Caco-2 (cell line): ENCODE results near the gene VIPR2. TPM values are rescaled to one million over a fixed set of nuclear protein-coding genes. Genes with fewer than 3 reads are reported as not detected.

Source experiments
- BruUV-seq: library from RNA; stranded (reverse); fragments of 400-500 nt; replicated peaks from 2 replicates; lab custom pipeline; 2021; lab: Mats Ljungman, UMichigan
- CTCF ChIA-PET: fragments of 300-600 bp; sonication (Branson Sonifier 250); formaldehyde crosslinking; loops from one replicate; lab custom pipeline; 2022; ENCODE audit warnings: antibody characterized with exemption; lab: Charles Lee
- POLR2A ChIA-PET: fragments of 300-600 bp; sonication (Branson Sonifier 250); formaldehyde crosslinking; loops from one replicate; lab custom pipeline; 2022; ENCODE audit warnings: antibody characterized with exemption; lab: Charles Lee
- DNase-seq, 2 experiments: peaks; one replicate each; pipeline versions ENCODE4 v3.0.0 to v3.0.0-alpha.2; 2020 to 2022
- H3K27me3 ChIP-seq: replicated peaks from 2 replicates; pipeline ENCODE4 v1.6.0; 2011; ENCODE audit warnings: low read length; ENCODE audit not compliant: control insufficient read depth, insufficient read depth
- H3K36me3 ChIP-seq: 2 replicates; pipeline ENCODE4 v1.5.1; 2011; ENCODE audit warnings: low read length; ENCODE audit not compliant: control insufficient read depth, insufficient read depth
- H3K4me1 ChIP-seq: fragments of 250-450 bp; sonication (Bioruptor Pico); 2 replicates; pipeline ENCODE4 v1.5.1; 2020; ENCODE audit warnings: mild to moderate bottlenecking
- H3K4me3 ChIP-seq: 2 replicates; pipeline ENCODE4 v1.5.1; 2011; ENCODE audit warnings: low read depth, mild to moderate bottlenecking, control low read depth, low read length
- H3K9me3 ChIP-seq: fragments of 250-450 bp; sonication (Bioruptor Pico); 2 replicates; pipeline ENCODE4 v1.5.1; 2020; ENCODE audit warnings: mild to moderate bottlenecking, moderate library complexity
- H3K27ac Mint-ChIP-seq: one replicate; pipeline ENCODE4 v1.8.0; 2022; ENCODE audit warnings: mixed read lengths; ENCODE audit not compliant: unreplicated experiment
- H3K27me3 Mint-ChIP-seq: one replicate; pipeline ENCODE4 v1.8.0; 2022; ENCODE audit warnings: mixed read lengths; ENCODE audit not compliant: insufficient read depth, unreplicated experiment
- H3K36me3 Mint-ChIP-seq: one replicate; pipeline ENCODE4 v1.8.0; 2022; ENCODE audit warnings: mild to moderate bottlenecking, mixed read lengths; ENCODE audit not compliant: insufficient read depth, unreplicated experiment
- H3K4me1 Mint-ChIP-seq: one replicate; pipeline ENCODE4 v1.8.0; 2022; ENCODE audit warnings: low read depth, mixed read lengths; ENCODE audit not compliant: unreplicated experiment
- H3K4me3 Mint-ChIP-seq: one replicate; pipeline ENCODE4 v1.8.0; 2022; ENCODE audit warnings: mild to moderate bottlenecking, moderate library complexity, mixed read lengths; ENCODE audit not compliant: unreplicated experiment
- H3K9me3 Mint-ChIP-seq: one replicate; pipeline ENCODE4 v1.8.0; 2022; ENCODE audit warnings: mixed read lengths; ENCODE audit not compliant: unreplicated experiment
- CTCF ChIP-seq, 2 experiments: fragments of 200-600 bp in 1 of 2; IDR thresholded peaks; 1 replicate in 1 of 2; 2 replicates in 1 of 2; pipeline versions ENCODE4 v1.5.1 to v1.8.0; 2011 to 2022; ENCODE audit warnings: antibody characterized with exemption in 1 of 2, control low read depth in 1 of 2, inconsistent platforms in 1 of 2, low read depth in 1 of 2, low read length in 1 of 2, mild to moderate bottlenecking in 1 of 2, moderate library complexity in 1 of 2; ENCODE audit not compliant: insufficient read depth in 1 of 2, severe bottlenecking in 1 of 2, unreplicated experiment in 1 of 2
- intact Hi-C: fragments of 100-400 bp; cut with micrococcal nuclease; formaldehyde crosslinking; loops from one replicate; pipeline ENCODE4 v1.10.0; 2022; ENCODE audit not compliant: unreplicated experiment
- total RNA-seq: library from RNA; stranded (reverse); gene quantifications from 2 replicates; pipeline ENCODE4 v1.2.3, GENCODE V29; 2022

The VIPR2 gene
- total RNA-seq, 1 experiment from 2014 or later: not detected

GRCh38 chr7:159160450-159160849 is 15.8 kb upstream of the VIPR2 start:
- H3K9me3 Mint-ChIP-seq: no peaks in the 10 kb centered on the region
- H3K4me3 Mint-ChIP-seq: no peak overlapping the region
- intact Hi-C loops: no loop called here
- H3K4me1 Mint-ChIP-seq: no peaks in the 10 kb centered on the region
- no peak overlapping the region for H3K27ac Mint-ChIP-seq
- H3K9me3 ChIP-seq: no peaks in the 10 kb centered on the region; the same call in 1 of the 2 replicates
- H3K27me3 Mint-ChIP-seq: peaks cover 2% of the 10 kb centered on the region
- H3K4me3 ChIP-seq: no peak overlapping the region
- POLR2A ChIA-PET: no interaction called here
- TF ChIP-seq CTCF (IDR thresholded peaks at IDR 0.05; ENCODE audit: insufficient read depth in 1 of 2, low read depth in 1 of 2, low read length in 1 of 2, severe bottlenecking in 1 of 2, unreplicated experiment in 1 of 2): no peak
- no peak for DNase-seq
- CTCF ChIA-PET: no interaction called here
- no peaks in the 10 kb centered on the region; the same call in 1 of the 2 replicates for H3K27me3 ChIP-seq
- no TSS peak for BruUV-seq
- H3K36me3 ChIP-seq: no peaks in the 10 kb centered on the region
- H3K36me3 Mint-ChIP-seq: no peaks in the 10 kb centered on the region
- no peaks in the 10 kb centered on the region for H3K4me1 ChIP-seq

- CTCF ChIA-PET: no interaction called here
- H3K4me1 Mint-ChIP-seq: no peaks in the 10 kb centered on the region
These were observed 15.1 kb upstream of the VIPR2 start for GRCh38 chr7:159159731-159160130.

GRCh38 chr7:159158888-159159405 is 14.3 kb upstream of the VIPR2 start:
- no peak overlapping the region for H3K27ac Mint-ChIP-seq
- CTCF ChIA-PET: no interaction called here
- BruUV-seq: no TSS peak
- peaks cover 2% of the 10 kb centered on the region for H3K27me3 Mint-ChIP-seq
- H3K4me1 ChIP-seq: no peaks in the 10 kb centered on the region
- no peaks in the 10 kb centered on the region for H3K9me3 Mint-ChIP-seq
- intact Hi-C loops: no loop called here
- no peak overlapping the region for H3K4me3 Mint-ChIP-seq
- no peak for DNase-seq
- no peaks in the 10 kb centered on the region for H3K9me3 ChIP-seq
- TF ChIP-seq CTCF (IDR thresholded peaks at IDR 0.05; ENCODE audit: insufficient read depth in 1 of 2, low read depth in 1 of 2, low read length in 1 of 2, severe bottlenecking in 1 of 2, unreplicated experiment in 1 of 2): no peak
- POLR2A ChIA-PET: no interaction called here
- no peaks in the 10 kb centered on the region for H3K4me1 Mint-ChIP-seq
- no peaks in the 10 kb centered on the region for H3K36me3 ChIP-seq
- no peaks in the 10 kb centered on the region for H3K36me3 Mint-ChIP-seq
- no peak overlapping the region for H3K4me3 ChIP-seq
- H3K27me3 ChIP-seq: no peaks in the 10 kb centered on the region; the same call in 1 of the 2 replicates

More at GRCh38 chr7:159159731-159160130, 15.1 kb upstream of the VIPR2 start:
- POLR2A ChIA-PET: no interaction called here
- no peak overlapping the region for H3K4me3 ChIP-seq
- no peak for DNase-seq
- no peaks in the 10 kb centered on the region for H3K36me3 Mint-ChIP-seq
- no peak overlapping the region for H3K27ac Mint-ChIP-seq
- H3K9me3 ChIP-seq: no peaks in the 10 kb centered on the region
- H3K27me3 ChIP-seq: no peaks in the 10 kb centered on the region; the same call in 1 of the 2 replicates
- no peaks in the 10 kb centered on the region for H3K4me1 ChIP-seq
- TF ChIP-seq CTCF (IDR thresholded peaks at IDR 0.05; ENCODE audit: insufficient read depth in 1 of 2, low read depth in 1 of 2, low read length in 1 of 2, severe bottlenecking in 1 of 2, unreplicated experiment in 1 of 2): no peak
- no peaks in the 10 kb centered on the region for H3K36me3 ChIP-seq
- BruUV-seq: no TSS peak
- H3K9me3 Mint-ChIP-seq: no peaks in the 10 kb centered on the region
- peaks cover 2% of the 10 kb centered on the region for H3K27me3 Mint-ChIP-seq
- no peak overlapping the region for H3K4me3 Mint-ChIP-seq
- intact Hi-C loops: no loop called here
